Activated CD4-positive, alpha-beta T cell treated with anti-CD3 and anti-CD28 coated beads, Interleukin-2, amount 50 U/mL, for 48 hours (primary cell): ENCODE results near the gene GOLGA8N.

Experiments
- DNase-seq, 2 experiments: peaks; one replicate each; pipeline ENCODE4 v3.0.0-alpha.2; 2020

Gene GOLGA8N

DNA sequence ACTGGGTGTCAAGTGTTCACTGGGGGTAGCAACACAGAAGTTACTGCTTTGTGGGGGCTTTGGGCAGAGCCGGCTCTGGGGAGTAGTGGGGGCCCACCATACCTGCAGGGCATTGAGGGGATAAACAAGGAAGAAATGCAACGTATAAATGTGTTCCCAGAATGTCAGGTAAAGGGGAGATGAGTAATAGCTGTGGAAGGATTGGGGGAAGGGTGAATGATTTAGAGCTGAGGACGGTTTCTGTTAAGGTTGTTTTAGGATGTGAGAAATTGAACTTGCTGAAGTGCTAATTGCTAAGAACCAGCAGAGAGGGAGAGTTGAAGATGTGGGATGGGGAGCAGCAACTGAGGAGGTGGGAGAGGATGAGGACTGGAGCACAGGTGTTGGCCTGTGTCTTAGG is 58.9 kb downstream of the GOLGA8N start:
- DNase-seq, result no peak

DNA sequence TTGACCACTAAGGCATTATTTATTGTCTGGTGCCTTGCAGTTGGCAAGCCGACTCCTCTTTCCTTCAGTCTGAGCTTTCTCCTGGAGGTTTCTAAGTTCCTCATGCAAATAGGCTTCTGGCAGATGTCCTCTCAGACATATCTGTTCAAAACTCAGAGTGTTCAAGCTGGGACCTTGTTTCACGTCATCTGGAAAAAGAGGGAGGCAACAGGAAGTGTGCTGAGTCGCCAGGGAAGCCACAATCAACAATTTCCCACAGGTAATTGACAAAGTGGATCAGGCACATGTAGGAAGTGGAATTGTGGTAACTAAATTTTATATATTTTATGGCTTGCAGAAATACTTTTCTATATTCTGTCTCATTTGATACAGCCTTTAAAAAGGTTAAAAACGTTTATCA is 62.8 kb downstream of the GOLGA8N start:
- DNase-seq, result no peak

DNA sequence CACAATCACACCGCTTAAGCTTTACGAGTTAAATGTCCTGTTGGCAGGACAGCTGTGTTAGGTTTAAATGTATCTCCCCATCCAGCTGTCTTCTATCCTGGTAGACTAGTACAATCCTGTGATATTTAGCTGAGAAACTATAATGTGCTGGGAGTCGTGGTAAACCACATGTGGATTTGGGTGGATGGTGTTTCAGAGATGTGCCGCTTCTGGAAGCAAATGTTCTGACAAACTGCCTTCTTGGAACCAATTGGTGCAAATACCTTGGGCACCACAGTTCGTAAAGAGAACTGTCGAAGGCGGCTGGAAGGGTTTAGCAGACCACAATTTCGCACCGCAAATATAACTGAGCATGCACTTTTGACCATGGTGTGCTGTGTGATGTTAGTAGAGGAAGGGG is 63.2 kb downstream of the GOLGA8N start:
- DNase-seq, result no peak
